Sigmoid colon (tissue), 7 donors: ENCODE data around the gene DMRTA1. TPM values are rescaled to one million over a fixed set of nuclear protein-coding genes. Genes with fewer than 3 reads are reported as not detected.

Experiments used
- DNase-seq: peaks from one replicate; pipeline ENCODE4 v3.0.0-alpha.2; 2019
- H3K27ac ChIP-seq, 4 donors: fragments of 200-600 bp; sonication (generic); one replicate each; pipeline ENCODE4 v1.5.1; 2016 to 2019; ENCODE audit warnings: mild to moderate bottlenecking in 1 of 4
- H3K27me3 ChIP-seq, 3 donors: fragments of 200-600 bp; sonication (generic); one replicate each; pipeline ENCODE4 v1.5.1; 2019; ENCODE audit warnings: mild to moderate bottlenecking in 1 of 3
- H3K36me3 ChIP-seq, 4 donors: fragments of 200-600 bp; sonication (generic); one replicate each; pipeline ENCODE4 v1.5.1; 2016 to 2019
- H3K4me1 ChIP-seq, 4 donors: fragments of 200-600 bp; sonication (generic); one replicate each; pipeline ENCODE4 v1.5.1; 2017 to 2019
- H3K4me3 ChIP-seq, 4 donors: fragments of 200-600 bp; sonication (generic); one replicate each; pipeline ENCODE4 v1.5.1; 2017 to 2019; ENCODE audit warnings: mild to moderate bottlenecking in 2 of 4, moderate library complexity in 1 of 4
- H3K9me3 ChIP-seq, 4 donors: fragments of 200-600 bp in 3 of 4; sonication (generic) in 3 of 4; one replicate each; pipeline versions ENCODE4 v1.5.1 to v1.6.1; 2013 to 2019
- CTCF ChIP-seq, 4 experiments: fragments of 450-650 bp in 3 of 4; fragments of 200-600 bp in 1 of 4; IDR thresholded peaks; one replicate each; pipeline ENCODE4 v1.5.1; 2016 to 2019; ENCODE audit warnings: antibody characterized with exemption in 4 of 4, mild to moderate bottlenecking in 3 of 4, moderate library complexity in 2 of 4
- EP300 ChIP-seq, 4 donors: sonication (generic); formaldehyde crosslinking; IDR thresholded peaks; one replicate each; pipeline ENCODE4 v1.6.1; 2017; ENCODE audit warnings: antibody characterized with exemption in 4 of 4
- POLR2A ChIP-seq, 2 donors: fragments of 450-650 bp; IDR thresholded peaks; one replicate each; pipeline ENCODE4 v1.6.1; 2016; ENCODE audit warnings: antibody characterized with exemption in 2 of 2, mild to moderate bottlenecking in 2 of 2, moderate library complexity in 2 of 2
- POLR2AphosphoS5 ChIP-seq, 4 donors: sonication (generic); formaldehyde crosslinking; IDR thresholded peaks; one replicate each; pipeline ENCODE4 v1.6.1; 2017; ENCODE audit warnings: antibody characterized with exemption in 4 of 4
- WGBS, 2 donors: extraction: QIAGEN DNeasy Blood & Tissue Kit; methylation state at CpG; one replicate each; pipeline ENCODE4 v1.1.7; 2013; 5-methylcytosine and 5-hydroxymethylcytosine counted together
- intact Hi-C: fragments of 100-400 bp; cut with DNase I; formaldehyde crosslinking; loops from one replicate; pipeline ENCODE4 v1.15.1; 2023
- polyA plus RNA-seq, 3 donors: library from polyadenylated mRNA; stranded (reverse); fragments of 200-250 nt; gene quantifications; one replicate each; pipeline ENCODE4 v1.2.3, GENCODE V29; 2013
- total RNA-seq, 4 donors: library from RNA; depleted of rRNA; stranded (reverse); fragments of >200 nt; gene quantifications; one replicate each; pipeline ENCODE4 v1.1.0, GENCODE V29; 2016
- donor health status: healthy with polysubstance abuse.
- donor health status: Bipolar disorder and iron deficiency.
- donor health status: healthy.

DMRTA1 gene
- total and polyA plus RNA-seq, 7 donors, result 0.20 to 2.1 (median 0.83) TPM

- intact Hi-C loops, result no loop called here
- 48 to 61% methylated on average over 4 of the region's 4 CpGs for WGBS, 2 donors
- Histone ChIP-seq H3K4me1 (no peaks in the 10 kb centered on the region), H3K4me3 (no peak overlapping the region), H3K27me3 (no peaks in the 10 kb centered on the region), H3K9me3 (no peaks in the 10 kb centered on the region), H3K27ac (no peak overlapping the region), H3K36me3 (no peaks in the 10 kb centered on the region)
- TF ChIP-seq POLR2AphosphoS5 (IDR thresholded peaks at IDR 0.05) (no peak), CTCF (IDR thresholded peaks at IDR 0.05) (no peak), POLR2A (IDR thresholded peaks at IDR 0.05) (no peak), EP300 (IDR thresholded peaks at IDR 0.05) (no peak)
- no peak for DNase-seq
Measured at GRCh38 chr9:22455181-22455580, 8.6 kb downstream of the DMRTA1 start.

- no peak for DNase-seq
- no peak overlapping the region for H3K27ac ChIP-seq
- TF ChIP-seq EP300 (IDR thresholded peaks at IDR 0.05), result no peak
- no peak for TF ChIP-seq POLR2AphosphoS5 (IDR thresholded peaks at IDR 0.05)
- TF ChIP-seq CTCF (IDR thresholded peaks at IDR 0.05), result no peak
- TF ChIP-seq POLR2A (IDR thresholded peaks at IDR 0.05), result no peak
- no peak overlapping the region for H3K4me3 ChIP-seq
- 78 to 91% methylated on average over 1 of the region's 1 CpG for WGBS, 2 donors
- no peaks in the 10 kb centered on the region for H3K4me1 ChIP-seq
- H3K27me3 ChIP-seq, result no peaks in the 10 kb centered on the region
- intact Hi-C loops, result no loop called here
- no peaks in the 10 kb centered on the region for H3K9me3 ChIP-seq
- H3K36me3 ChIP-seq, result no peaks in the 10 kb centered on the region
Measured at GRCh38 chr9:22457448-22457847, 10.8 kb downstream of the DMRTA1 start.

- WGBS, 2 donors, result 81 to 90% methylated on average over 1 of the region's 1 CpG
- no peak for TF ChIP-seq POLR2AphosphoS5 (IDR thresholded peaks at IDR 0.05)
- TF ChIP-seq POLR2A (IDR thresholded peaks at IDR 0.05), result no peak
- TF ChIP-seq EP300 (IDR thresholded peaks at IDR 0.05), result no peak
- TF ChIP-seq CTCF (IDR thresholded peaks at IDR 0.05), result no peak
- H3K27me3 ChIP-seq, result no peaks in the 10 kb centered on the region
- no peaks in the 10 kb centered on the region for H3K9me3 ChIP-seq
- no peaks in the 10 kb centered on the region for H3K36me3 ChIP-seq
- no peak overlapping the region for H3K4me3 ChIP-seq
- no peaks in the 10 kb centered on the region for H3K4me1 ChIP-seq
- DNase-seq, result no peak
- intact Hi-C loops, result no loop called here
- H3K27ac ChIP-seq, result no peak overlapping the region
Measured at GRCh38 chr9:22463205-22463604, 16.6 kb downstream of the DMRTA1 start.

- WGBS, 2 donors, result 1 to 3% methylated on average over 8 of the region's 8 CpGs
Measured at GRCh38 chr9:22469928-22470544, 23.4 kb downstream of the DMRTA1 start.

More at GRCh38 chr9:22469928-22470544, 23.4 kb downstream of the DMRTA1 start:
- H3K27ac ChIP-seq, result no peak overlapping the region
- H3K9me3 ChIP-seq, result no peaks in the 10 kb centered on the region
- TF ChIP-seq POLR2AphosphoS5 (IDR thresholded peaks at IDR 0.05) (no peak), POLR2A (IDR thresholded peaks at IDR 0.05) (no peak), EP300 (IDR thresholded peaks at IDR 0.05) (no peak), CTCF (IDR thresholded peaks at IDR 0.05) (peak in 2 of 4 experiments; percentile 35 to 47)
- H3K4me3 ChIP-seq, result no peak overlapping the region
- H3K27me3 ChIP-seq, result no peaks in the 10 kb centered on the region
- no peaks in the 10 kb centered on the region for H3K36me3 ChIP-seq
- H3K4me1 ChIP-seq, result no peaks in the 10 kb centered on the region
- intact Hi-C loops, result no loop called here
- DNase-seq, result no peak
